GM12878 (cell line): ENCODE results near the gene FBXL22. TPM values are rescaled to one million over a fixed set of nuclear protein-coding genes. Genes with fewer than 3 reads are reported as not detected.
A peak's percentile ranks its signal among the peaks of the same experiment; 100 is the strongest.

Experiments used
- ATAC-seq: fragments of 200-7000 bp; cut with Tn5 transposase; 3 replicates; pipeline ENCODE4 v1.9.1; 2020; ENCODE audit warnings: mild to moderate bottlenecking, moderate library complexity
- BruUV-seq: library from RNA; stranded (reverse); fragments of 400-500 nt; replicated peaks from 2 replicates; lab custom pipeline; 2021; lab: Mats Ljungman, UMichigan
- CTCF ChIA-PET: fragments of 300-600 bp; sonication (Branson Sonifier 250); formaldehyde crosslinking; extraction: SDS; loops from one replicate; lab custom pipeline; 2021; ENCODE audit warnings: inconsistent platforms; lab: Yijun Ruan, JAX
- POLR2A ChIA-PET: fragments of 350-600 bp; formaldehyde crosslinking; extraction: SDS; loops from one replicate; lab custom pipeline; 2021; ENCODE audit warnings: inconsistent platforms; lab: Charles Lee
- RAD21 ChIA-PET: fragments of 300-600 bp; sonication (Branson Sonifier 250); formaldehyde crosslinking; loops from one replicate; lab custom pipeline; 2023; ENCODE audit warnings: antibody characterized with exemption; ENCODE audit not compliant: unreplicated experiment; lab: Charles Lee
- SMC1A ChIA-PET: fragments of 300-600 bp; sonication (Branson Sonifier 250); formaldehyde crosslinking; loops from one replicate; lab custom pipeline; 2023; ENCODE audit not compliant: unreplicated experiment, uncharacterized antibody; lab: Charles Lee
- DNase-seq: peaks from one replicate; pipeline ENCODE4 v3.0.0-alpha.2; 2011; ENCODE audit warnings: low read depth, low spot score
- FAIRE-seq: peaks from 3 replicates; lab custom pipeline; 2011; peaks lifted over from hg19 to GRCh38; lab: Jason Lieb, UNC
- H2AFZ ChIP-seq: 2 replicates; pipeline ENCODE4 v1.6.0; 2011; ENCODE audit warnings: low read depth, low read length, control low read depth; ENCODE audit not compliant: control insufficient read depth
- H3K27ac ChIP-seq: 2 replicates; pipeline ENCODE4 v1.5.1; 2011; ENCODE audit warnings: control low read depth; ENCODE audit not compliant: control insufficient read depth, insufficient read depth
- H3K27me3 ChIP-seq, 2 experiments: replicated peaks in 1 of 2; 2 replicates each; pipeline versions ENCODE4 v1.6.0 to v1.6.1; 2011; ENCODE audit warnings: low read length in 1 of 2; ENCODE audit not compliant: control insufficient read depth in 2 of 2, insufficient read depth in 2 of 2
- H3K36me3 ChIP-seq, 2 experiments: 2 replicates each; pipeline ENCODE4 v1.5.1; 2011; ENCODE audit warnings: low read length in 1 of 2; ENCODE audit not compliant: control insufficient read depth in 2 of 2, insufficient read depth in 2 of 2
- H3K4me1 ChIP-seq: 2 replicates; pipeline ENCODE4 v1.6.1; 2011; ENCODE audit warnings: mild to moderate bottlenecking, low read length, moderate library complexity, mixed read lengths; ENCODE audit not compliant: control insufficient read depth, insufficient read depth
- H3K4me2 ChIP-seq: 2 replicates; pipeline ENCODE4 v1.6.0; 2011; ENCODE audit warnings: control low read depth; ENCODE audit not compliant: control insufficient read depth, insufficient read depth
- H3K4me3 ChIP-seq: fragments of 200-600 bp; sonication (generic); 2 replicates; pipeline ENCODE4 v1.5.1; 2016
- H3K79me2 ChIP-seq: 2 replicates; pipeline ENCODE4 v1.6.0; 2011; ENCODE audit warnings: low read length; ENCODE audit not compliant: control insufficient read depth, insufficient read depth
- H3K9ac ChIP-seq: 2 replicates; pipeline ENCODE4 v1.8.0; 2011; ENCODE audit warnings: low read length, control low read depth, mixed read lengths; ENCODE audit not compliant: control insufficient read depth, insufficient read depth
- H3K9me3 ChIP-seq: replicated peaks from 3 replicates; pipeline ENCODE4 v1.5.1; 2011; ENCODE audit warnings: mild to moderate bottlenecking, low read length; ENCODE audit not compliant: control insufficient read depth, insufficient read depth
- H4K20me1 ChIP-seq: 2 replicates; pipeline ENCODE4 v1.6.0; 2011; ENCODE audit not compliant: control insufficient read depth, insufficient read depth
- ESRRA ChIP-seq: IDR thresholded peaks from 2 replicates; pipeline ENCODE4 v1.6.1; 2012; ENCODE audit warnings: mild to moderate bottlenecking, low read length, improper control_type of control experiment
- PML ChIP-seq: IDR thresholded peaks from 2 replicates; pipeline ENCODE4 v1.6.1; 2012; ENCODE audit warnings: low read length, inconsistent platforms
- POLR2A ChIP-seq: IDR thresholded peaks from 2 replicates; pipeline ENCODE4 v1.6.1; 2011; ENCODE audit warnings: low read depth, mild to moderate bottlenecking, low read length
- WGBS: methylation state at CpG from one replicate; pipeline ENCODE4 v1.1.6; 2016; ENCODE audit warnings: low lambda C conversion rate; ENCODE audit not compliant: insufficient replicate concordance, insufficient coverage; ENCODE audit errors: missing lambda C conversion rate; 5-methylcytosine and 5-hydroxymethylcytosine counted together
- in situ Hi-C: fragments of 300-500 bp; cut with MboI; formaldehyde crosslinking; loops from 9 replicates; pipeline ENCODE4 v1.14.3; 2018; ENCODE audit warnings: mixed read lengths
- intact Hi-C: fragments of 100-400 bp; cut with micrococcal nuclease; formaldehyde crosslinking; loops from one replicate; pipeline ENCODE4 v1.14.2; 2022; ENCODE audit not compliant: unreplicated experiment
- polyA plus RNA-seq, 11 experiments: library from polyadenylated mRNA; depleted of rRNA in 4 of 11; unstranded in 6 of 11; stranded (reverse) in 5 of 11; fragments of >200 nt; fragmentation: Nextera tagmentation in 4 of 11; fragmentation: Illumina TruSeq in 1 of 11; extraction: Ambion mirVana in 4 of 11; extraction: Trizol in 1 of 11; gene quantifications; 1 replicate in 1 of 11; 2 replicates in 10 of 11; pipeline versions ENCODE4 v1.2.1 to v1.2.3, GENCODE V29; 2011 to 2016; ENCODE audit warnings: inconsistent platforms in 2 of 11, missing spikeins in 2 of 11, low read depth in 1 of 11
- total RNA-seq, 4 experiments: library from RNA; depleted of rRNA in 3 of 4; stranded (reverse); fragments of >200 nt in 3 of 4; fragmentation: Illumina TruSeq in 1 of 4; extraction: Trizol in 1 of 4; gene quantifications; 2 replicates each; pipeline versions ENCODE4 v1.2.1 to v1.2.3, GENCODE V29; 2013 to 2021
- TF ChIP-seq, protein P1 (sequence below): IDR thresholded peaks from 2 replicates; pipeline ENCODE4 v1.6.1; 2011; ENCODE audit warnings: mild to moderate bottlenecking, low read depth, low read length, moderate library complexity; ENCODE audit not compliant: insufficient replicate concordance

FBXL22 gene
- total and polyA plus RNA-seq, 10 of the 15 experiments (the other 5 are each of a cell fraction or from before 2014, with no cell fraction given): 0.05 to 2.6 (median 0.52) TPM

DNA sequence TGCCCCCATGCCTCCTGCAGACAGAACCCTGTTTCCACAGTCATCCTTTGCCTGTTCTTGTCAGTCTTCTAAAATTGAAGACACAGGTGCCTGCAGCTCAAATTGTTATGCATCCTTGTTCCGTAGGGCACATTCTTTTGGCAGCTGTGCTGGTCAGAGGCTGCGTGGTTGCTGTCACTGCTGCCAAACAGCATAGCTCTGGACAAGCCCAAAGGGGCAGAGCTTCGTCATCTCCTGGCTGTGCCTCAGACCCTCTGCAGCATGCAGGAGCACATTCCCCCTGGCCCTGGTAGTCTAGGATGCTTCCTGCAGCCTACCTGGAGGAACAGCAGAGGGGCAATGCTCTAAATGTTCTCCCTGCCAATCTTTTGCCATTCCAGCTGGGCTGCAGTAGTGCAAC lies 2.1 kb upstream of the FBXL22 start:
- Histone ChIP-seq H4K20me1 (no peaks in the 10 kb centered on the region), H3K9ac (no peak overlapping the region), H3K36me3 (peaks cover 6 to 12% of the 10 kb centered on the region in 2 experiments; a peak in 3 of 4 replicates), H3K27me3 (no peaks in the 10 kb centered on the region), H3K4me2 (peak overlapping the region; percentile 51; the same call in 1 of the 2 replicates), H3K4me1 (peaks cover 63% of the 10 kb centered on the region), H3K9me3 (no peaks in the 10 kb centered on the region), H3K79me2 (peaks cover 12% of the 10 kb centered on the region), H2AFZ (no peak overlapping the region), H3K4me3 (no peak overlapping the region), H3K27ac (0 out of 2 replicates have a peak overlapping the region, but pooled peaks have one; percentile 1)
- RAD21 ChIA-PET: interaction anchor here (0.6 to 8.2 kb wide), 12 partner anchors 20 to 186 kb away, joined by 3 to 113 read pairs (median 9); partner anchors contain the start of gene USP3
- in situ Hi-C loops (loop anchor here (25.0 kb wide), 1 partner anchor 308 kb away; the partner anchor contains the start of gene APH1B), intact Hi-C loops (loop anchor here (5.0 to 10.0 kb wide), 2 partner anchors 80 to 308 kb away; no protein-coding TSS in a partner anchor)
- SMC1A ChIA-PET: interaction anchor here (0.8 to 9.7 kb wide), 14 partner anchors 12 to 471 kb away, joined by 3 to 150 read pairs (median 5); no protein-coding TSS in a partner anchor
- no peak for ATAC-seq
- FAIRE-seq: no peak
- TF ChIP-seq POLR2A (peak; percentile 64; the same call in 1 of the 2 replicates), PML (0 out of 2 replicates have a peak, but pooled peaks have one; percentile 9), ESRRA (no peak)
- TF ChIP-seq, protein P1, sequence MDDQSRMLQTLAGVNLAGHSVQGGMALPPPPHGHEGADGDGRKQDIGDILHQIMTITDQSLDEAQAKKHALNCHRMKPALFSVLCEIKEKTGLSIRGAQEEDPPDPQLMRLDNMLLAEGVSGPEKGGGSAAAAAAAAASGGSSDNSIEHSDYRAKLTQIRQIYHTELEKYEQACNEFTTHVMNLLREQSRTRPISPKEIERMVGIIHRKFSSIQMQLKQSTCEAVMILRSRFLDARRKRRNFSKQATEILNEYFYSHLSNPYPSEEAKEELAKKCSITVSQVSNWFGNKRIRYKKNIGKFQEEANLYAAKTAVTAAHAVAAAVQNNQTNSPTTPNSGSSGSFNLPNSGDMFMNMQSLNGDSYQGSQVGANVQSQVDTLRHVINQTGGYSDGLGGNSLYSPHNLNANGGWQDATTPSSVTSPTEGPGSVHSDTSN: no peak
- WGBS: 33% methylated on average over 3 of the region's 3 CpGs
- BruUV-seq: no TSS peak
- no peak for DNase-seq
- CTCF ChIA-PET: interaction anchor here (1.1 to 11.3 kb wide), 6 partner anchors 15 to 472 kb away, joined by 3 to 272 read pairs (median 4); no protein-coding TSS in a partner anchor
- POLR2A ChIA-PET: interaction anchor here (0.6 to 8.8 kb wide), 6 partner anchors 15 to 142 kb away, joined by 3 to 66 read pairs (median 5); partner anchors contain the start of gene USP3
